Left hindlimb (tissue), 1 donor: ENCODE results near the gene CCDC15.
"Not testable (repeated sequence)": the region's sequence is repeated elsewhere in the genome, so short reads cannot be mapped to it uniquely, and the experiment has no call there.

ENCODE experiments used
- DNase-seq: peaks from one replicate; pipeline ENCODE4 v3.0.0-alpha.2; 2018

Gene CCDC15

GRCh38 chr11:124942466-124943253 lies 11.3 kb upstream of the CCDC15 start:
- no peak for DNase-seq

- no peak for DNase-seq
Observed at GRCh38 chr11:124943254-124943616, 10.8 kb upstream of the CCDC15 start.

- no peak for DNase-seq
Observed at GRCh38 chr11:124943741-124944140, 10.3 kb upstream of the CCDC15 start.

- DNase-seq: no peak
Observed at GRCh38 chr11:124944565-124944964, 9.4 kb upstream of the CCDC15 start.

- DNase-seq: no peak
Observed at GRCh38 chr11:124945826-124946225, 8.2 kb upstream of the CCDC15 start.

GRCh38 chr11:124946735-124947141 lies 7.3 kb upstream of the CCDC15 start:
- DNase-seq: no peak

- no peak for DNase-seq
Observed at GRCh38 chr11:124950601-124951330, 3.2 kb upstream of the CCDC15 start.

GRCh38 chr11:124951341-124951740 lies 2.7 kb upstream of the CCDC15 start:
- no peak for DNase-seq

- no peak for DNase-seq
Observed at GRCh38 chr11:124954590-124954955, 571 bp downstream of the CCDC15 start.

GRCh38 chr11:124955035-124955434 lies 1.0 kb downstream of the CCDC15 start:
- DNase-seq: no peak

- DNase-seq: no peak
Observed at GRCh38 chr11:124961972-124962609, 8.1 kb downstream of the CCDC15 start.

- DNase-seq: not testable (repeated sequence)
Observed at GRCh38 chr11:124968197-124968596, 14.2 kb downstream of the CCDC15 start.

GRCh38 chr11:124970925-124971324 lies 16.9 kb downstream of the CCDC15 start:
- DNase-seq: no peak

GRCh38 chr11:124971810-124972209 lies 17.8 kb downstream of the CCDC15 start:
- no peak for DNase-seq

GRCh38 chr11:124976531-124976930 lies 22.5 kb downstream of the CCDC15 start:
- DNase-seq: no peak

GRCh38 chr11:124977006-124977405 lies 23.0 kb downstream of the CCDC15 start:
- no peak for DNase-seq

- no peak for DNase-seq
Observed at GRCh38 chr11:124978316-124978715, 24.3 kb downstream of the CCDC15 start.

- DNase-seq: no peak
Observed at GRCh38 chr11:124982043-124982442, 28.0 kb downstream of the CCDC15 start.

GRCh38 chr11:124983674-124984511 lies 29.9 kb downstream of the CCDC15 start:
- DNase-seq: no peak

GRCh38 chr11:124984512-124984854 lies 30.5 kb downstream of the CCDC15 start:
- DNase-seq: no peak

GRCh38 chr11:124987096-124987495 lies 33.1 kb downstream of the CCDC15 start:
- no peak for DNase-seq

- DNase-seq: no peak
Observed at GRCh38 chr11:124988063-124988462, 34.1 kb downstream of the CCDC15 start.
